ENCODE data around the gene GNB1L. TPM values are rescaled to one million over a fixed set of nuclear protein-coding genes. Genes with fewer than 3 reads are reported as not detected.

The GNB1L gene
- total RNA-seq, 1 donor from 2014 or later, result 7.0 TPM

GRCh38 chr22:19789828-19790227 lies 64.8 kb downstream of the GNB1L start:
- Histone ChIP-seq H3K36me3 (ENCODE audit: control insufficient read depth, insufficient read depth, low read length) (no peaks in the 10 kb centered on the region), H3K4me3 (ENCODE audit: low read depth, low read length) (no peak overlapping the region)
- TF ChIP-seq, protein P1, sequence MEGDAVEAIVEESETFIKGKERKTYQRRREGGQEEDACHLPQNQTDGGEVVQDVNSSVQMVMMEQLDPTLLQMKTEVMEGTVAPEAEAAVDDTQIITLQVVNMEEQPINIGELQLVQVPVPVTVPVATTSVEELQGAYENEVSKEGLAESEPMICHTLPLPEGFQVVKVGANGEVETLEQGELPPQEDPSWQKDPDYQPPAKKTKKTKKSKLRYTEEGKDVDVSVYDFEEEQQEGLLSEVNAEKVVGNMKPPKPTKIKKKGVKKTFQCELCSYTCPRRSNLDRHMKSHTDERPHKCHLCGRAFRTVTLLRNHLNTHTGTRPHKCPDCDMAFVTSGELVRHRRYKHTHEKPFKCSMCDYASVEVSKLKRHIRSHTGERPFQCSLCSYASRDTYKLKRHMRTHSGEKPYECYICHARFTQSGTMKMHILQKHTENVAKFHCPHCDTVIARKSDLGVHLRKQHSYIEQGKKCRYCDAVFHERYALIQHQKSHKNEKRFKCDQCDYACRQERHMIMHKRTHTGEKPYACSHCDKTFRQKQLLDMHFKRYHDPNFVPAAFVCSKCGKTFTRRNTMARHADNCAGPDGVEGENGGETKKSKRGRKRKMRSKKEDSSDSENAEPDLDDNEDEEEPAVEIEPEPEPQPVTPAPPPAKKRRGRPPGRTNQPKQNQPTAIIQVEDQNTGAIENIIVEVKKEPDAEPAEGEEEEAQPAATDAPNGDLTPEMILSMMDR (IDR thresholded peaks at IDR 0.05; ENCODE audit: insufficient read depth, low read length, poor library complexity, severe bottlenecking), result no peak

GRCh38 chr22:19789406-19789805 lies 65.3 kb downstream of the GNB1L start:
- Histone ChIP-seq H3K27me3 (ENCODE audit: control insufficient read depth, insufficient read depth, low read length) (peaks cover 3% of the 10 kb centered on the region), H3K36me3 (ENCODE audit: control insufficient read depth, insufficient read depth, low read length) (no peaks in the 10 kb centered on the region), H3K4me3 (ENCODE audit: low read depth, low read length) (no peak overlapping the region)
- DNase-seq (ENCODE audit: low read depth), result no peak
- TF ChIP-seq, protein P1 (IDR thresholded peaks at IDR 0.05; ENCODE audit: insufficient read depth, low read length, poor library complexity, severe bottlenecking), result no peak

More at GRCh38 chr22:19789828-19790227, 64.8 kb downstream of the GNB1L start:
- no peak for DNase-seq (ENCODE audit: low read depth)
- no peaks in the 10 kb centered on the region for H3K27me3 ChIP-seq (ENCODE audit: control insufficient read depth, insufficient read depth, low read length)

GRCh38 chr22:19788661-19789225 lies 65.9 kb downstream of the GNB1L start:
- H3K4me3 ChIP-seq (ENCODE audit: low read depth, low read length), result no peak overlapping the region
- H3K27me3 ChIP-seq (ENCODE audit: control insufficient read depth, insufficient read depth, low read length), result peaks cover 8% of the 10 kb centered on the region
- no peaks in the 10 kb centered on the region for H3K36me3 ChIP-seq (ENCODE audit: control insufficient read depth, insufficient read depth, low read length)
- TF ChIP-seq, protein P1 (IDR thresholded peaks at IDR 0.05; ENCODE audit: insufficient read depth, low read length, poor library complexity, severe bottlenecking), result no peak
- DNase-seq (ENCODE audit: low read depth), result no peak

GRCh38 chr22:19787849-19788141 lies 66.9 kb downstream of the GNB1L start:
- TF ChIP-seq, protein P1 (IDR thresholded peaks at IDR 0.05; ENCODE audit: insufficient read depth, low read length, poor library complexity, severe bottlenecking), result no peak
- DNase-seq (ENCODE audit: low read depth), result no peak
- no peaks in the 10 kb centered on the region for H3K36me3 ChIP-seq (ENCODE audit: control insufficient read depth, insufficient read depth, low read length)

DNA sequence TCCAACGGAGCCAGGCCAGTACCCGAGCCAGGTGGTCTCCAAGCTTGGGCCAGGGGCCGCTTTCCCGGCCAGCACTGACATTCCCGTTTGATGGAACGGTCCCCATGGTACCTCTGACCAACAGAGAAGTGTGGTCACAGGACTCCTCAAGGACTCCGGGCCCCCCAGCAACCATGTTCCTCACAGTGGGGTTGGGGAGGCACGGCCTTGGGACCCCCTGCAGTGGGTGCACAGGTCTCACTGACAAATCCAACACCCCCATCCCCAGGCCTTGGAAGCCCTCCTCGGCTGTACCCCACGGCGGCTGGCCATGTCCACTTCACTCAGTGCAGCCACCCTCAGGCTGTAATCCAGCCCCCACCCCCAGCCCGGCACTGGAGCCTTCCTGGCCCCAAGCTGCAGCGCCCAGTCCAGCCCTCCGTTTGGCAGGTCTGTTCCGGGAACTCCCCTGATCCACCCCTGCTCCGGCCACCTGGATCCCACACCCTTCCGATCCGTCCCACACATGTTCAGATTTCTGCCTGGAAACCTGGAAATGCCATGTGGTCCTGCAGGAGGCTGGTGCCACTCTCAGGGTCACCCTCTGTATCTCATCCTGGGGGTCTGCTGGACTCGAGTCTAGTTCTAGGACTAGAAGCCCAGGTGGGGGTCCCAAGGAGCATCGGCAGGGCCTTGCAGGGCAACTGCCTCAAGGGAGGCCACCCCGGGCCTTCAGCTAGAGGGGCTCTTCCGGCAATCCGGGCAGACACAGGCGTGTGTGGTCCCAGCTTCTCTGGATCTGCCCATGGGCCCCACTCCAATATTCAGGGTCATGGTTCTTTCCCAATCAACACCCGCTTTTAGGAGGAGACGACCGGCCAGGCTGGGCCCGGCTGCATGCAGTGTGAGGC lies 67.5 kb downstream of the GNB1L start:
- TF ChIP-seq, protein P1 (IDR thresholded peaks at IDR 0.05; ENCODE audit: insufficient read depth, low read length, poor library complexity, severe bottlenecking), result no peak
- no peak overlapping the region for H3K4me3 ChIP-seq (ENCODE audit: low read depth, low read length)
- no peak for DNase-seq (ENCODE audit: low read depth)
- H3K27me3 ChIP-seq (ENCODE audit: control insufficient read depth, insufficient read depth, low read length), result peaks cover 22% of the 10 kb centered on the region
- H3K36me3 ChIP-seq (ENCODE audit: control insufficient read depth, insufficient read depth, low read length), result no peaks in the 10 kb centered on the region

More at GRCh38 chr22:19787849-19788141, 66.9 kb downstream of the GNB1L start:
- Histone ChIP-seq H3K27me3 (ENCODE audit: control insufficient read depth, insufficient read depth, low read length) (peaks cover 18% of the 10 kb centered on the region), H3K4me3 (ENCODE audit: low read depth, low read length) (no peak overlapping the region)
